H9 (cell line): ENCODE measurements around the gene PFN3. TPM values are rescaled to one million over a fixed set of nuclear protein-coding genes. Genes with fewer than 3 reads are reported as not detected.

Experiments used
- DNase-seq: peaks from one replicate; pipeline ENCODE4 v3.0.0-alpha.2; 2017
- H2AFZ ChIP-seq: one replicate; pipeline ENCODE4 v1.6.1; 2013; ENCODE audit warnings: mild to moderate bottlenecking, low read length, control low read depth, moderate library complexity
- H2AK5ac ChIP-seq: 2 replicates; pipeline ENCODE4 v1.6.1; 2013; ENCODE audit warnings: low read length, control low read depth, mixed read lengths; ENCODE audit not compliant: insufficient read length
- H2BK120ac ChIP-seq: one replicate; pipeline ENCODE4 v1.6.1; 2013; ENCODE audit warnings: low read depth, mild to moderate bottlenecking, low read length, control low read depth, inconsistent platforms; ENCODE audit not compliant: poor library complexity, severe bottlenecking
- H2BK12ac ChIP-seq: 2 replicates; pipeline ENCODE4 v1.6.1; 2013; ENCODE audit warnings: low read length, control low read depth, mixed read lengths, low read depth; ENCODE audit not compliant: insufficient read length
- H2BK15ac ChIP-seq: 2 replicates; pipeline ENCODE4 v1.6.1; 2013; ENCODE audit warnings: low read depth, low read length, control low read depth
- H2BK20ac ChIP-seq: one replicate; pipeline ENCODE4 v1.6.1; 2013; ENCODE audit warnings: low read depth, mild to moderate bottlenecking, low read length, control low read depth, inconsistent platforms; ENCODE audit not compliant: poor library complexity, severe bottlenecking
- H2BK5ac ChIP-seq: 2 replicates; pipeline ENCODE4 v1.6.1; 2013; ENCODE audit warnings: low read length, control low read depth, mixed read lengths; ENCODE audit not compliant: insufficient read length
- H3K14ac ChIP-seq: 2 replicates; pipeline ENCODE4 v1.6.1; 2013; ENCODE audit warnings: low read length, control low read depth; ENCODE audit not compliant: insufficient read depth
- H3K18ac ChIP-seq: 2 replicates; pipeline ENCODE4 v1.6.1; 2013; ENCODE audit warnings: low read depth, mild to moderate bottlenecking, mixed read lengths, low read length, control low read depth; ENCODE audit not compliant: insufficient read length
- H3K23ac ChIP-seq: 2 replicates; pipeline ENCODE4 v1.6.1; 2013; ENCODE audit warnings: low read length, control low read depth, mixed read lengths, low read depth; ENCODE audit not compliant: insufficient read length
- H3K23me2 ChIP-seq: 2 replicates; pipeline ENCODE4 v1.6.1; 2013; ENCODE audit warnings: low read depth, mild to moderate bottlenecking, mixed read lengths, low read length, control low read depth; ENCODE audit not compliant: insufficient read length, poor library complexity, severe bottlenecking
- H3K27ac ChIP-seq: 2 replicates; pipeline ENCODE4 v1.5.1; 2013; ENCODE audit warnings: low read length, control low read depth, mixed read lengths, low read depth; ENCODE audit not compliant: insufficient read length
- H3K27me3 ChIP-seq: 2 replicates; pipeline ENCODE4 v1.6.1; 2013; ENCODE audit warnings: low read length, control low read depth, inconsistent platforms; ENCODE audit not compliant: insufficient read depth
- H3K4ac ChIP-seq: 2 replicates; pipeline ENCODE4 v1.6.1; 2013; ENCODE audit warnings: low read depth, mild to moderate bottlenecking, control low read depth, inconsistent platforms, low read length, moderate library complexity
- H3K4me1 ChIP-seq: 2 replicates; pipeline ENCODE4 v1.6.1; 2013; ENCODE audit warnings: low read length, control low read depth, inconsistent platforms; ENCODE audit not compliant: insufficient read depth
- H3K4me2 ChIP-seq: 2 replicates; pipeline ENCODE4 v1.6.1; 2013; ENCODE audit warnings: low read length, control low read depth, mixed read lengths; ENCODE audit not compliant: insufficient read length, insufficient read depth
- H3K56ac ChIP-seq: 2 replicates; pipeline ENCODE4 v1.6.1; 2013; ENCODE audit warnings: low read depth, mild to moderate bottlenecking, mixed read lengths, low read length, control low read depth; ENCODE audit not compliant: insufficient read length
- H3K79me1 ChIP-seq: 2 replicates; pipeline ENCODE4 v1.6.1; 2013; ENCODE audit warnings: low read depth, mild to moderate bottlenecking, moderate library complexity, low read length, control low read depth, inconsistent platforms; ENCODE audit not compliant: insufficient read depth, poor library complexity, severe bottlenecking
- H3K79me2 ChIP-seq: 2 replicates; pipeline ENCODE4 v1.6.1; 2013; ENCODE audit warnings: low read length, control low read depth, inconsistent platforms; ENCODE audit not compliant: insufficient read depth
- H3K9ac ChIP-seq: 2 replicates; pipeline ENCODE4 v1.6.1; 2013; ENCODE audit warnings: low read length, control low read depth, mixed read lengths; ENCODE audit not compliant: insufficient read length; ENCODE audit errors: extremely low read depth
- H3K9me3 ChIP-seq: one replicate; pipeline ENCODE4 v1.6.1; 2013; ENCODE audit warnings: low read depth, low read length, inconsistent platforms; ENCODE audit not compliant: control insufficient read depth
- H3T11ph ChIP-seq: one replicate; pipeline ENCODE4 v1.6.1; 2013; ENCODE audit warnings: mild to moderate bottlenecking, low read length, control low read depth, inconsistent platforms
- H4K20me1 ChIP-seq: one replicate; pipeline ENCODE4 v1.6.1; 2013; ENCODE audit not compliant: control insufficient read depth, insufficient read length, insufficient read depth
- H4K5ac ChIP-seq: 2 replicates; pipeline ENCODE4 v1.6.1; 2013; ENCODE audit warnings: low read depth, mild to moderate bottlenecking, mixed read lengths, low read length, control low read depth; ENCODE audit not compliant: insufficient read length
- H4K8ac ChIP-seq: replicated peaks from 2 replicates; pipeline ENCODE4 v1.6.1; 2013; ENCODE audit warnings: low read length, control low read depth, mixed read lengths, low read depth; ENCODE audit not compliant: insufficient read length
- H4K91ac ChIP-seq: 2 replicates; pipeline ENCODE4 v1.6.1; 2013; ENCODE audit warnings: low read depth, mild to moderate bottlenecking, moderate library complexity, mixed read lengths, low read length, control low read depth; ENCODE audit not compliant: insufficient read length
- H3K27ac Mint-ChIP-seq, 3 experiments: 2 replicates in 2 of 3; 3 replicates in 1 of 3; pipeline ENCODE4 v1.8.0; 2020 to 2021; ENCODE audit warnings: mixed read lengths in 3 of 3, mild to moderate bottlenecking in 1 of 3, moderate library complexity in 1 of 3
- H3K27me3 Mint-ChIP-seq: 2 replicates; pipeline ENCODE4 v1.8.0; 2021; ENCODE audit warnings: low read depth, mild to moderate bottlenecking, moderate library complexity, mixed read lengths
- H3K36me3 Mint-ChIP-seq, 3 experiments: 2 replicates in 2 of 3; 3 replicates in 1 of 3; pipeline ENCODE4 v1.8.0; 2020 to 2021; ENCODE audit warnings: low read depth in 3 of 3, mixed read lengths in 3 of 3; ENCODE audit not compliant: insufficient read depth in 1 of 3
- H3K4me1 Mint-ChIP-seq, 2 experiments: 2 replicates each; pipeline ENCODE4 v1.8.0; 2020; ENCODE audit warnings: mixed read lengths in 2 of 2
- H3K4me3 Mint-ChIP-seq, 2 experiments: 2 replicates in 1 of 2; 3 replicates in 1 of 2; pipeline ENCODE4 v1.8.0; 2020 to 2021; ENCODE audit warnings: mild to moderate bottlenecking in 2 of 2, mixed read lengths in 2 of 2, moderate library complexity in 1 of 2
- H3K9me3 Mint-ChIP-seq, 2 experiments: 2 replicates in 1 of 2; 3 replicates in 1 of 2; pipeline ENCODE4 v1.8.0; 2020; ENCODE audit warnings: mild to moderate bottlenecking in 2 of 2, mixed read lengths in 2 of 2, moderate library complexity in 1 of 2
- WGBS: extraction: QIAGEN DNeasy Blood & Tissue Kit; methylation state at CpG from one replicate; pipeline ENCODE4 v1.1.7; 2013; ENCODE audit warnings: missing lambda C conversion rate, low lambda C conversion rate, mixed read lengths; ENCODE audit not compliant: insufficient read length; ENCODE audit errors: extremely low coverage; 5-methylcytosine and 5-hydroxymethylcytosine counted together
- total RNA-seq: library from RNA; stranded (reverse); gene quantifications from 2 replicates; pipeline ENCODE4 v1.2.1, GENCODE V29; 2021
- TF ChIP-seq, protein P1 (sequence below): fragments of 200-600 bp; sonication (generic); conservative IDR thresholded peaks from 3 replicates; pipeline ENCODE4 v1.8.0; 2021; ENCODE audit warnings: antibody characterized with exemption, mild to moderate bottlenecking

The PFN3 gene
- total RNA-seq, 1 experiment from 2014 or later: not detected

DNA sequence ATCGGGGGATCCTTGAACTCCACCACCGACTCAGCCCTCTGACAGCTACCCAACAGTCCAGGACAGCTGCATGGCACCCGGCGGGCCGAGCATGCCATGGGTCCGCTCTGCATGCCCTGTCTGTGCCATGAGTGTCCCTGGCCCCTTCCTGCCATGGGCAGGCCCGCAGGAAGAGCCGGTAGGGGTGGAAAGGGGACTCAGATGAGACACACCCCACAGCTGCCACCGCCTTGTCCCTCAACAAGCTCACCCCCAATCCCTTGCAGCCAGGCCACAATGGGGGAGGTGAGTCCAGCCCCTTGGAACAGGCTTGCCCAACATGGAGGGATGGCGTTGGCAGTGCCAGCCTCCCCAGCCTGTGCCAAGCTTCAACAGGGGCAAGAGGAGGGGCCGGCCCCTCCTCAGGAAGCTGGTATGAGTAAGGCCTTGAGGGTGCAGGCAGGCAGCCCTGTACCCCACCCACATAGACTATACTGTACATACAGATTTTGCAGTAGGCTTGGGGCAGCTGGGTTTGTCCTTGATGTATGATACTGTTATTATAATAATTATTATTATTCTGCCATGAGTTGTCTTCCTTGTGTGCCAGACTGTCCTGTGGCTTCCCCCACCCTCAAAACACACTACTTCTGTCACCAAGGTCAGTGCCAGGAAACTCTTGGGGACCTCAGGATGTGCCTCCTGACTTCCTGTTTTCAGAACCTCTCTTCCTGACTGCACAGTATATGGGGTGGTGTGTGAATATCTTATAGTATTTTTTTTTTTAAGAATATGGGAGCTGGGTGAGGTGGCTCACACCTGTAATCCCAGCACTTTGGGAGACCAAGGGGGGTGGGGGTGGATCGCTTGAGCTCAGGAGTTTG is 28.2 kb downstream of the PFN3 start:
- H2AFZ ChIP-seq: no peak overlapping the region
- no peak overlapping the region for H3K18ac ChIP-seq
- H3K27ac Mint-ChIP-seq: no peak overlapping the region
- H3K27me3 Mint-ChIP-seq: peaks cover 15% of the 10 kb centered on the region
- no peak overlapping the region for H2BK20ac ChIP-seq
- H3K79me1 ChIP-seq: no peaks in the 10 kb centered on the region
- peaks cover 6% of the 10 kb centered on the region; the same call in 1 of the 2 replicates for H3K4me1 ChIP-seq
- peaks cover 31 to 56% of the 10 kb centered on the region in 2 experiments for H3K4me1 Mint-ChIP-seq
- H3K4me3 Mint-ChIP-seq: peak overlapping the region in 1 of 2 experiments; percentile 35; a peak in 2 of 5 replicates
- no peak overlapping the region for H4K91ac ChIP-seq
- no peaks in the 10 kb centered on the region; the same call in 1 of the 2 replicates for H3K27me3 ChIP-seq
- H3K23ac ChIP-seq: no peak overlapping the region
- no CpG with 5 or more reads among the region's 12 CpGs for WGBS
- no peak overlapping the region for H3K27ac ChIP-seq
- no peak overlapping the region for H2AK5ac ChIP-seq
- H3K4ac ChIP-seq: no peak overlapping the region
- peaks cover 10% of the 10 kb centered on the region for H3K23me2 ChIP-seq
- no peak overlapping the region for H4K5ac ChIP-seq
- H3K14ac ChIP-seq: no peak overlapping the region
- H3K9me3 ChIP-seq: no peaks in the 10 kb centered on the region
- no peak overlapping the region for H2BK12ac ChIP-seq
- H2BK15ac ChIP-seq: no peak overlapping the region
- no peak overlapping the region for H3K9ac ChIP-seq
- TF ChIP-seq, protein P1, sequence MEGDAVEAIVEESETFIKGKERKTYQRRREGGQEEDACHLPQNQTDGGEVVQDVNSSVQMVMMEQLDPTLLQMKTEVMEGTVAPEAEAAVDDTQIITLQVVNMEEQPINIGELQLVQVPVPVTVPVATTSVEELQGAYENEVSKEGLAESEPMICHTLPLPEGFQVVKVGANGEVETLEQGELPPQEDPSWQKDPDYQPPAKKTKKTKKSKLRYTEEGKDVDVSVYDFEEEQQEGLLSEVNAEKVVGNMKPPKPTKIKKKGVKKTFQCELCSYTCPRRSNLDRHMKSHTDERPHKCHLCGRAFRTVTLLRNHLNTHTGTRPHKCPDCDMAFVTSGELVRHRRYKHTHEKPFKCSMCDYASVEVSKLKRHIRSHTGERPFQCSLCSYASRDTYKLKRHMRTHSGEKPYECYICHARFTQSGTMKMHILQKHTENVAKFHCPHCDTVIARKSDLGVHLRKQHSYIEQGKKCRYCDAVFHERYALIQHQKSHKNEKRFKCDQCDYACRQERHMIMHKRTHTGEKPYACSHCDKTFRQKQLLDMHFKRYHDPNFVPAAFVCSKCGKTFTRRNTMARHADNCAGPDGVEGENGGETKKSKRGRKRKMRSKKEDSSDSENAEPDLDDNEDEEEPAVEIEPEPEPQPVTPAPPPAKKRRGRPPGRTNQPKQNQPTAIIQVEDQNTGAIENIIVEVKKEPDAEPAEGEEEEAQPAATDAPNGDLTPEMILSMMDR: no peak
- no peak overlapping the region for H2BK120ac ChIP-seq
- no peak overlapping the region for H3T11ph ChIP-seq
- no peak overlapping the region for H3K56ac ChIP-seq
- no peak overlapping the region for H3K4me2 ChIP-seq
- DNase-seq: no peak
- H3K79me2 ChIP-seq: no peaks in the 10 kb centered on the region
- H4K20me1 ChIP-seq: no peaks in the 10 kb centered on the region
- H2BK5ac ChIP-seq: no peak overlapping the region
- H3K9me3 Mint-ChIP-seq: no peaks in the 10 kb centered on the region; a peak in 1 of 5 replicates
- H4K8ac ChIP-seq: no peak overlapping the region
- peaks cover 8 to 22% (median 8%) of the 10 kb centered on the region in 3 experiments for H3K36me3 Mint-ChIP-seq
